B cell (primary cell): ENCODE data around the gene TANGO6. TPM values are rescaled to one million over a fixed set of nuclear protein-coding genes. Genes with fewer than 3 reads are reported as not detected.

ENCODE experiments used
- ATAC-seq: fragments of 200-7000 bp; cut with Tn5 transposase; one replicate; pipeline ENCODE4 v1.10.0; 2021; ENCODE audit warnings: low read depth, mild to moderate bottlenecking, moderate number of reproducible peaks, moderate library complexity
- CTCF ChIA-PET: fragments of 350-600 bp; sonication (Branson Sonifier 250); formaldehyde crosslinking; loops from one replicate; lab custom pipeline; 2021; ENCODE audit warnings: antibody characterized with exemption, inconsistent platforms; lab: Charles Lee
- POLR2A ChIA-PET: fragments of 350-600 bp; sonication (Branson Sonifier 250); formaldehyde crosslinking; loops from one replicate; lab custom pipeline; 2021; ENCODE audit warnings: antibody characterized with exemption; lab: Charles Lee
- DNase-seq: peaks from one replicate; pipeline ENCODE4 v3.0.0; 2013
- H2AFZ ChIP-seq: 2 replicates; pipeline ENCODE4 v1.6.1; 2012; ENCODE audit warnings: mild to moderate bottlenecking, low read depth, low read length; ENCODE audit not compliant: insufficient read depth, poor library complexity, severe bottlenecking
- H3K27ac ChIP-seq, 2 donors: 1 replicate in 1 of 2; 2 replicates in 1 of 2; pipeline ENCODE4 v1.5.1; 2012 to 2013; ENCODE audit warnings: low read length in 2 of 2, mild to moderate bottlenecking in 2 of 2, moderate library complexity in 1 of 2
- H3K27me3 ChIP-seq, 4 experiments: fragments of 200-600 bp in 1 of 4; sonication (generic) in 1 of 4; replicated peaks in 1 of 4; 1 replicate in 2 of 4; 2 replicates in 2 of 4; pipeline versions ENCODE4 v1.6.1 to v1.7.0; 2013 to 2016; ENCODE audit warnings: low read length in 3 of 4, mild to moderate bottlenecking in 2 of 4, mixed read lengths in 1 of 4, moderate library complexity in 1 of 4; ENCODE audit not compliant: insufficient read depth in 4 of 4, control insufficient read depth in 3 of 4; ENCODE audit errors: control extremely low read depth in 1 of 4
- H3K36me3 ChIP-seq, 2 experiments: replicated peaks in 1 of 2; 1 replicate in 1 of 2; 2 replicates in 1 of 2; pipeline versions ENCODE4 v1.6.1 to v1.7.1; 2013; ENCODE audit warnings: low read length in 1 of 2; ENCODE audit not compliant: insufficient read depth in 2 of 2, control insufficient read depth in 1 of 2; ENCODE audit errors: control extremely low read depth in 1 of 2, extremely low read depth in 1 of 2
- H3K4me1 ChIP-seq, 2 donors: fragments of 200-600 bp in 1 of 2; sonication (generic) in 1 of 2; 1 replicate in 1 of 2; 2 replicates in 1 of 2; pipeline versions ENCODE4 v1.5.1 to v1.6.1; 2013 to 2017; ENCODE audit warnings: low read length in 2 of 2; ENCODE audit not compliant: control insufficient read depth in 2 of 2, insufficient read depth in 2 of 2
- H3K4me2 ChIP-seq: replicated peaks from 2 replicates; pipeline ENCODE3; 2012; ENCODE audit warnings: mild to moderate bottlenecking, low read depth, low read length; ENCODE audit not compliant: poor library complexity, severe bottlenecking
- H3K4me3 ChIP-seq, 5 experiments: fragments of 200-600 bp in 1 of 5; sonication (generic) in 1 of 5; 1 replicate in 3 of 5; 2 replicates in 2 of 5; pipeline versions ENCODE4 v1.5.1 to v1.7.0; 2011 to 2016; ENCODE audit warnings: low read length in 4 of 5, mild to moderate bottlenecking in 4 of 5, low read depth in 2 of 5, control low read depth in 1 of 5, moderate library complexity in 1 of 5; ENCODE audit not compliant: insufficient read depth in 1 of 5; ENCODE audit errors: control extremely low read depth in 1 of 5, extremely low read depth in 1 of 5
- H3K79me2 ChIP-seq: fragments of 200-600 bp; sonication (generic); one replicate; pipeline ENCODE4 v1.6.0; 2016; ENCODE audit warnings: low read length; ENCODE audit not compliant: control insufficient read depth, insufficient read depth
- H3K9ac ChIP-seq: fragments of 200-600 bp; sonication (generic); 2 replicates; pipeline ENCODE4 v1.6.1; 2017; ENCODE audit warnings: mild to moderate bottlenecking, low read length, moderate library complexity
- H3K9me3 ChIP-seq, 3 donors: one replicate each; pipeline versions ENCODE4 v1.6.1 to v1.7.1; 2013; ENCODE audit warnings: low read length in 2 of 3; ENCODE audit not compliant: control insufficient read depth in 2 of 3, insufficient read depth in 1 of 3; ENCODE audit errors: control extremely low read depth in 1 of 3
- H4K20me1 ChIP-seq: 2 replicates; pipeline ENCODE4 v1.6.0; 2012; ENCODE audit warnings: mild to moderate bottlenecking, low read length; ENCODE audit not compliant: insufficient read depth, control insufficient read depth, poor library complexity, severe bottlenecking
- H3K27ac Mint-ChIP-seq: one replicate; pipeline ENCODE4 v1.8.0; 2021; ENCODE audit warnings: mixed read lengths
- H3K27me3 Mint-ChIP-seq: one replicate; pipeline ENCODE4 v1.8.0; 2021; ENCODE audit warnings: mixed read lengths
- H3K4me1 Mint-ChIP-seq: one replicate; pipeline ENCODE4 v1.8.0; 2021; ENCODE audit warnings: mixed read lengths
- H3K4me3 Mint-ChIP-seq: one replicate; pipeline ENCODE4 v1.8.0; 2021; ENCODE audit warnings: mixed read lengths
- H3K9me3 Mint-ChIP-seq: one replicate; pipeline ENCODE4 v1.8.0; 2022; ENCODE audit warnings: mixed read lengths; ENCODE audit not compliant: insufficient read depth
- EZH2 ChIP-seq: IDR thresholded peaks from 2 replicates; pipeline ENCODE4 v1.6.1; 2012; ENCODE audit warnings: borderline replicate concordance, low read depth, mild to moderate bottlenecking, moderate library complexity, low read length; ENCODE audit not compliant: insufficient read depth, poor library complexity, severe bottlenecking
- WGBS: methylation state at CpG from one replicate; pipeline ENCODE4 v1.1.5; 2013; ENCODE audit warnings: missing lambda C conversion rate; ENCODE audit not compliant: insufficient coverage; 5-methylcytosine and 5-hydroxymethylcytosine counted together
- intact Hi-C: fragments of 100-400 bp; cut with micrococcal nuclease; formaldehyde crosslinking; loops from one replicate; pipeline ENCODE4 v1.10.0; 2022
- polyA plus RNA-seq: library from polyadenylated mRNA; depleted of rRNA; stranded (reverse); fragments of >200 nt; gene quantifications from 2 replicates; pipeline ENCODE4 v1.2.3, GENCODE V29; 2012
- total RNA-seq, 2 donors: library from RNA; stranded (reverse); fragments of 120-200 nt in 1 of 2; gene quantifications; 1 replicate in 1 of 2; 2 replicates in 1 of 2; pipeline versions ENCODE4 v1.2.3 to v1.2.4, GENCODE V29; 2013 to 2022
- TF ChIP-seq, protein P1 (sequence below): fragments of 200-600 bp; IDR thresholded peaks from one replicate; pipeline ENCODE4 v1.8.0; 2022; ENCODE audit warnings: antibody characterized with exemption, mild to moderate bottlenecking

TANGO6 gene
- total and polyA plus RNA-seq, 2 donors (not counting 1 experiment from before 2014, with no cell fraction given): 8.0 to 42.8 TPM

DNA sequence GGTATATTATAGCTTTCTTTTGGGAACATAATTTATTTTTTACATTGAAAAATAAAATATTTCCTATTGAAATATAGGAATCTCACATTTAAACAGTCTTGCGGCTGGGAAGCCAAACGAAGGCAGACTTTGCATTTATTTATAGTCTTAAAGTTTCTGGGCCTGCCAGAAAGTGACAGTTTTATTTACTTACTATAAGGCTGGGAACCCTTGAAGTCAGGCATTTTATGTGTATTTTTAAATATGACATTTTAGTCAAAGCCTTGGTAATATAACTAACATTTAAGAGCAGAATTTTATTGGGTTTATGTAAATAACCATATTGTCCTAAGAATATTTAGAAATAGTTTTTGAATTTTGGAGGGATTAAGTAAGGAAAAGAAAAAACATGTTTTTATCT is 97.5 kb downstream of the TANGO6 start:
- POLR2A ChIA-PET: no interaction called here

DNA sequence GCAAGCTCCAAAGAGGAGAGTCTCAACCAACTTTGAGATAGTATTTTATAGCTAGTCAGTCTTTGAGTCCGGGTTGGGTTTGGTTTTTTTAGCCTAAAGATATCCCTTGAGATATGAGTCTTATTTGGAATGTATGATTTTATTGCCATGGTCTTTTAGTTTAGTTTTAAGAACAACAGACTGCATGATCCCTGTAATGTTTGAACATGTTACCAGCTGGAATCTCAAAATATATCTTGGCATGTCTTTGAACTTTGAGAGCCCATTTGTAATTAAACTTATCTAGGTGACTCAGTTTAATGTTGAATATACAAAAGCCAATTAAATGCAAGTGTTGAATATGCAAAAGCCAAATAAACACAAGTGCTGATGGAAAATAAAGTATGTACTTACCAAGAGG is 100.6 kb downstream of the TANGO6 start:
- Histone ChIP-seq H3K27ac (no peak overlapping the region), H4K20me1 (no peaks in the 10 kb centered on the region), H2AFZ (no peak overlapping the region), H3K9ac (no peak overlapping the region), H3K27me3 (no peaks in the 10 kb centered on the region), H3K4me3 (no peak overlapping the region), H3K9me3 (peaks cover 1 to 16% (median 6%) of the 10 kb centered on the region in 3 donors), H3K36me3 (peaks cover 10% of the 10 kb centered on the region in 2 experiments), H3K4me2 (no peak overlapping the region), H3K79me2 (no peaks in the 10 kb centered on the region), H3K4me1 (no peaks in the 10 kb centered on the region)
- H3K4me3 Mint-ChIP-seq: no peak overlapping the region
- no peaks in the 10 kb centered on the region for H3K9me3 Mint-ChIP-seq
- ATAC-seq: no peak
- no peaks in the 10 kb centered on the region for H3K4me1 Mint-ChIP-seq
- H3K27me3 Mint-ChIP-seq: no peaks in the 10 kb centered on the region
- CTCF ChIA-PET: no interaction called here
- 100% methylated on average over 1 of the region's 1 CpG for WGBS
- H3K27ac Mint-ChIP-seq: no peak overlapping the region
- intact Hi-C loops: no loop called here
- TF ChIP-seq, protein P1, sequence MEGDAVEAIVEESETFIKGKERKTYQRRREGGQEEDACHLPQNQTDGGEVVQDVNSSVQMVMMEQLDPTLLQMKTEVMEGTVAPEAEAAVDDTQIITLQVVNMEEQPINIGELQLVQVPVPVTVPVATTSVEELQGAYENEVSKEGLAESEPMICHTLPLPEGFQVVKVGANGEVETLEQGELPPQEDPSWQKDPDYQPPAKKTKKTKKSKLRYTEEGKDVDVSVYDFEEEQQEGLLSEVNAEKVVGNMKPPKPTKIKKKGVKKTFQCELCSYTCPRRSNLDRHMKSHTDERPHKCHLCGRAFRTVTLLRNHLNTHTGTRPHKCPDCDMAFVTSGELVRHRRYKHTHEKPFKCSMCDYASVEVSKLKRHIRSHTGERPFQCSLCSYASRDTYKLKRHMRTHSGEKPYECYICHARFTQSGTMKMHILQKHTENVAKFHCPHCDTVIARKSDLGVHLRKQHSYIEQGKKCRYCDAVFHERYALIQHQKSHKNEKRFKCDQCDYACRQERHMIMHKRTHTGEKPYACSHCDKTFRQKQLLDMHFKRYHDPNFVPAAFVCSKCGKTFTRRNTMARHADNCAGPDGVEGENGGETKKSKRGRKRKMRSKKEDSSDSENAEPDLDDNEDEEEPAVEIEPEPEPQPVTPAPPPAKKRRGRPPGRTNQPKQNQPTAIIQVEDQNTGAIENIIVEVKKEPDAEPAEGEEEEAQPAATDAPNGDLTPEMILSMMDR: no peak
- TF ChIP-seq EZH2: no peak
- POLR2A ChIA-PET: no interaction called here
- no peak for DNase-seq

More for the DNA sequence above, 97.5 kb downstream of the TANGO6 start:
- Mint-ChIP-seq H3K4me3 (no peak overlapping the region), H3K9me3 (no peaks in the 10 kb centered on the region), H3K4me1 (no peaks in the 10 kb centered on the region), H3K27ac (no peak overlapping the region), H3K27me3 (no peaks in the 10 kb centered on the region)
- DNase-seq (no peak), ATAC-seq (no peak)
- intact Hi-C loops: no loop called here
- no peaks in the 10 kb centered on the region for H3K4me1 ChIP-seq
- WGBS: no CpG with 5 or more reads among the region's 2 CpGs
- no peak overlapping the region for H3K27ac ChIP-seq
- H3K27me3 ChIP-seq: no peaks in the 10 kb centered on the region
- no peak overlapping the region for H3K4me3 ChIP-seq
- H3K9ac ChIP-seq: no peak overlapping the region
- peaks cover 8 to 10% of the 10 kb centered on the region in 2 experiments for H3K36me3 ChIP-seq
- TF ChIP-seq EZH2: no peak
- TF ChIP-seq, protein P1: no peak
- no peak overlapping the region for H3K4me2 ChIP-seq
- H3K9me3 ChIP-seq: peaks cover 1 to 12% (median 6%) of the 10 kb centered on the region in 3 donors
- CTCF ChIA-PET: no interaction called here
- no peak overlapping the region for H2AFZ ChIP-seq
- H3K79me2 ChIP-seq: no peaks in the 10 kb centered on the region
- no peaks in the 10 kb centered on the region for H4K20me1 ChIP-seq
